ENCODE measurements around the gene NAALADL2. TPM values are rescaled to one million over a fixed set of nuclear protein-coding genes. Genes with fewer than 3 reads are reported as not detected.

Gene NAALADL2
- total RNA-seq, 1 experiment from 2014 or later: 1.6 TPM

DNA sequence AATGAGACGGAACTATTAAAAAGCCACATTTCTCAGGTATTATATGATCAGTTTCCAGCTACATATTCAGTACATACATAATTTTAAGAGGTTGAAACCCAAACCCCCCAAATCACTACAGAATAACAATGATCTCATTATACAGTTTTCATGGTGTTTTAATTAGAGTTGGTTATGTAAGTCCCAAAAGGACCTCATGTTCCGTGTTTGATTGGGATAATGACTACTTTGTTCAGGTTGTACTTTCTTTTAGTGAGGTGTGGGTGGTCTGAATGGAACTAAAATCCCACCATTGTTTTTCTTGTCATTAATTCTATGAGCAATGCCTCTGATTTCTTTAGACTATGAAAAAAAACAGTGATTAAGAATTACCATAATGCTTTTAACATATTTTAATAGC lies 905.6 kb downstream of the NAALADL2 start:
- no peak overlapping the region for H3K27ac ChIP-seq (ENCODE audit: insufficient read length, low read depth, low read length)
- Mint-ChIP-seq H3K4me3 (no peak overlapping the region), H3K27ac (no peak overlapping the region), H3K27me3 (ENCODE audit: low read depth) (no peaks in the 10 kb centered on the region), H3K9me3 (no peaks in the 10 kb centered on the region), H3K36me3 (ENCODE audit: insufficient read depth in 1 of 3, low read depth in 3 of 3) (no peaks in the 10 kb centered on the region), H3K4me1 (no peaks in the 10 kb centered on the region)
- H3K4me1 ChIP-seq (ENCODE audit: insufficient read depth, low read length): no peaks in the 10 kb centered on the region
- H2BK12ac ChIP-seq (ENCODE audit: insufficient read length, low read depth, low read length): no peak overlapping the region
- H4K20me1 ChIP-seq (ENCODE audit: control insufficient read depth, insufficient read depth, insufficient read length): no peaks in the 10 kb centered on the region
- no peak overlapping the region for H3K23ac ChIP-seq (ENCODE audit: insufficient read length, low read depth, low read length)
- no peak overlapping the region for H3T11ph ChIP-seq (ENCODE audit: low read length)
- H3K14ac ChIP-seq (ENCODE audit: insufficient read depth, low read length): no peak overlapping the region
- H3K4me2 ChIP-seq (ENCODE audit: insufficient read depth, insufficient read length, low read length): no peak overlapping the region
- DNase-seq: no peak
- H3K79me1 ChIP-seq (ENCODE audit: insufficient read depth, low read depth, low read length, poor library complexity, severe bottlenecking): no peaks in the 10 kb centered on the region
- no peak overlapping the region for H2BK15ac ChIP-seq (ENCODE audit: low read depth, low read length)
- TF ChIP-seq, protein P1, sequence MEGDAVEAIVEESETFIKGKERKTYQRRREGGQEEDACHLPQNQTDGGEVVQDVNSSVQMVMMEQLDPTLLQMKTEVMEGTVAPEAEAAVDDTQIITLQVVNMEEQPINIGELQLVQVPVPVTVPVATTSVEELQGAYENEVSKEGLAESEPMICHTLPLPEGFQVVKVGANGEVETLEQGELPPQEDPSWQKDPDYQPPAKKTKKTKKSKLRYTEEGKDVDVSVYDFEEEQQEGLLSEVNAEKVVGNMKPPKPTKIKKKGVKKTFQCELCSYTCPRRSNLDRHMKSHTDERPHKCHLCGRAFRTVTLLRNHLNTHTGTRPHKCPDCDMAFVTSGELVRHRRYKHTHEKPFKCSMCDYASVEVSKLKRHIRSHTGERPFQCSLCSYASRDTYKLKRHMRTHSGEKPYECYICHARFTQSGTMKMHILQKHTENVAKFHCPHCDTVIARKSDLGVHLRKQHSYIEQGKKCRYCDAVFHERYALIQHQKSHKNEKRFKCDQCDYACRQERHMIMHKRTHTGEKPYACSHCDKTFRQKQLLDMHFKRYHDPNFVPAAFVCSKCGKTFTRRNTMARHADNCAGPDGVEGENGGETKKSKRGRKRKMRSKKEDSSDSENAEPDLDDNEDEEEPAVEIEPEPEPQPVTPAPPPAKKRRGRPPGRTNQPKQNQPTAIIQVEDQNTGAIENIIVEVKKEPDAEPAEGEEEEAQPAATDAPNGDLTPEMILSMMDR (conservative IDR thresholded peaks at IDR 0.05): no peak
- no CpG with 5 or more reads among the region's 2 CpGs for WGBS (ENCODE audit: extremely low coverage, insufficient read length, low lambda C conversion rate)
- no peak overlapping the region for H3K18ac ChIP-seq (ENCODE audit: insufficient read length, low read depth, low read length)
- H2BK5ac ChIP-seq (ENCODE audit: insufficient read length, low read length): no peak overlapping the region
- no peak overlapping the region for H2BK120ac ChIP-seq (ENCODE audit: low read depth, low read length, poor library complexity, severe bottlenecking)
- H4K5ac ChIP-seq (ENCODE audit: insufficient read length, low read depth, low read length): no peak overlapping the region
- no peak overlapping the region for H3K56ac ChIP-seq (ENCODE audit: insufficient read length, low read depth, low read length)
- no peak overlapping the region for H3K4ac ChIP-seq (ENCODE audit: low read depth, low read length)
- no peaks in the 10 kb centered on the region for H3K79me2 ChIP-seq (ENCODE audit: insufficient read depth, low read length)
- H2AK5ac ChIP-seq (ENCODE audit: insufficient read length, low read length): no peak overlapping the region
- no peaks in the 10 kb centered on the region for H3K23me2 ChIP-seq (ENCODE audit: insufficient read length, low read depth, low read length, poor library complexity, severe bottlenecking)
- H3K9ac ChIP-seq (ENCODE audit: extremely low read depth, insufficient read length, low read length): no peak overlapping the region
- H4K8ac ChIP-seq (replicated peaks; ENCODE audit: insufficient read length, low read depth, low read length): no peak overlapping the region
- H3K9me3 ChIP-seq (ENCODE audit: control insufficient read depth, low read depth, low read length): no peaks in the 10 kb centered on the region
- no peaks in the 10 kb centered on the region for H3K27me3 ChIP-seq (ENCODE audit: insufficient read depth, low read length)
- H4K91ac ChIP-seq (ENCODE audit: insufficient read length, low read depth, low read length): no peak overlapping the region
- no peak overlapping the region for H2BK20ac ChIP-seq (ENCODE audit: low read depth, low read length, poor library complexity, severe bottlenecking)
- H2AFZ ChIP-seq (ENCODE audit: low read length): no peak overlapping the region

All from H9 (cell line).